GM18867 (cell line): ENCODE measurements around the gene GPANK1.
"Not testable (repeated sequence)": the region's sequence is repeated elsewhere in the genome, so short reads cannot be mapped to it uniquely, and the experiment has no call there.

ENCODE experiments used
- ATAC-seq: cut with Tn5 transposase; IDR thresholded peaks from one replicate; pipeline ENCODE4 v1.9.1; 2021; ENCODE audit warnings: mild to moderate bottlenecking, moderate library complexity; ENCODE audit not compliant: unreplicated experiment

Gene GPANK1

GRCh38 chr6:31664790-31665500, at the start of gene GPANK1:
Gene GPANK1 (minus strand): TSS chr6:31664997. CDS start chr6:31664478, 519 bp downstream.
- peak; percentile 37 for ATAC-seq

- ATAC-seq: no peak
Measured at GRCh38 chr6:31713991-31714684, 49.3 kb upstream of the GPANK1 start.

- ATAC-seq: no peak
Measured at GRCh38 chr6:31713465-31713864, 48.7 kb upstream of the GPANK1 start.

- no peak for ATAC-seq
Measured at GRCh38 chr6:31712296-31712695, 47.5 kb upstream of the GPANK1 start.

- ATAC-seq: no peak
Measured at GRCh38 chr6:31711233-31711632, 46.4 kb upstream of the GPANK1 start.

GRCh38 chr6:31710523-31711219, 45.9 kb upstream of the GPANK1 start:
- no peak for ATAC-seq

GRCh38 chr6:31709157-31709556, 44.4 kb upstream of the GPANK1 start:
- not testable (repeated sequence) for ATAC-seq

- ATAC-seq: no peak
Measured at GRCh38 chr6:31708224-31708623, 43.4 kb upstream of the GPANK1 start.

GRCh38 chr6:31707701-31708100, 42.9 kb upstream of the GPANK1 start:
- ATAC-seq: no peak

GRCh38 chr6:31706599-31706998, 41.8 kb upstream of the GPANK1 start, which contains the start of gene LY6G6F:
Gene LY6G6F (plus strand): TSS chr6:31706866. CDS start chr6:31706907, 41 bp downstream.
- no peak for ATAC-seq

GRCh38 chr6:31705931-31706330, 41.1 kb upstream of the GPANK1 start:
- ATAC-seq: no peak

GRCh38 chr6:31702819-31703716, 38.3 kb upstream of the GPANK1 start, which contains the start of gene ABHD16A:
Gene ABHD16A (minus strand): TSS chr6:31703324. CDS start chr6:31703281, 43 bp downstream.
- ATAC-seq: peak; percentile 89

- ATAC-seq: peak; percentile 3
Measured at GRCh38 chr6:31702405-31702818, 37.6 kb upstream of the GPANK1 start.

- no peak for ATAC-seq
Measured at GRCh38 chr6:31701666-31702404, 37.0 kb upstream of the GPANK1 start.

- ATAC-seq: no peak
Measured at GRCh38 chr6:31700740-31701401, 36.1 kb upstream of the GPANK1 start.

- no peak for ATAC-seq
Measured at GRCh38 chr6:31697555-31697954, 32.8 kb upstream of the GPANK1 start.

- ATAC-seq: no peak
Measured at GRCh38 chr6:31693535-31693934, 28.7 kb upstream of the GPANK1 start.

GRCh38 chr6:31692886-31693285, 28.1 kb upstream of the GPANK1 start:
- ATAC-seq: no peak

GRCh38 chr6:31692353-31692752, 27.6 kb upstream of the GPANK1 start:
- ATAC-seq: no peak
